Stimulated activated naive CD8-positive, alpha-beta T cell treated with anti-CD3 and anti-CD28 coated beads, Interleukin-15, amount 100 ng/mL, for 72 hours (primary cell): Measurements from ENCODE around the gene CELF4.
A peak's percentile ranks its signal among the peaks of the same experiment; 100 is the strongest.

ENCODE experiments used
- ATAC-seq: fragments of 150-1000 bp; cut with Tn5 transposase; 2 replicates; pipeline ENCODE4 v1.10.0; 2021; ENCODE audit warnings: mild to moderate bottlenecking, moderate library complexity
- DNase-seq, 2 donors: peaks; one replicate each; pipeline ENCODE4 v3.0.0; 2021 to 2022
- H3K27ac Mint-ChIP-seq, 2 donors: one replicate each; pipeline ENCODE4 v1.8.0; 2022; ENCODE audit warnings: mild to moderate bottlenecking in 2 of 2, mixed read lengths in 2 of 2, moderate library complexity in 2 of 2
- H3K27me3 Mint-ChIP-seq: one replicate; pipeline ENCODE4 v1.8.0; 2022; ENCODE audit warnings: mixed read lengths
- H3K4me1 Mint-ChIP-seq: one replicate; pipeline ENCODE4 v1.8.0; 2022; ENCODE audit warnings: mild to moderate bottlenecking, mixed read lengths
- H3K4me3 Mint-ChIP-seq, 2 donors: one replicate each; pipeline ENCODE4 v1.8.0; 2022; ENCODE audit warnings: mild to moderate bottlenecking in 2 of 2, mixed read lengths in 2 of 2, moderate library complexity in 1 of 2
- H3K9me3 Mint-ChIP-seq, 2 donors: one replicate each; pipeline ENCODE4 v1.8.0; 2022; ENCODE audit warnings: mixed read lengths in 2 of 2

CELF4 gene

DNA sequence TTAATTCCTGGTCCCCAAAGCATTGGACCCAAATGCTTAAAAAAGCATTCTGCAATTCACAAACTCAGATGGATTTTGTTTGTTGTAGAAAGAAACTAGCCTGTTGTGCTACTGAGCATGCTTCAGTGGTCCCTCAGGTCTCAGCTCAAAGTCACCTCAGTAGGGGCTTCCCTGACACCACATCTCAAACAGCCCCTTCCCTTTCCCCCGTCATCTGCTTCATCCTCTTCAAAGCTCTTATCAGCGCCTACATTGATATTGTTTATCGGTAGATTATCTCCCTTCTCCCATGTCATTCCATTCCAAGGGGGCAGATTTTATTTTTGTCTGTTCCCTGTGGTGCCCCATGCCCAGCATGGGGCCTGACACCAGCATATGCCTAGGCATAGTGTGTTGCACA is 172.9 kb downstream of the CELF4 start:
- DNase-seq: no peak
- ATAC-seq: no peak
- peaks cover 12% of the 10 kb centered on the region for H3K4me1 Mint-ChIP-seq
- H3K9me3 Mint-ChIP-seq: no peaks in the 10 kb centered on the region
- H3K27ac Mint-ChIP-seq: no peak overlapping the region
- peaks cover 68% of the 10 kb centered on the region for H3K27me3 Mint-ChIP-seq
- H3K4me3 Mint-ChIP-seq: no peak overlapping the region

DNA sequence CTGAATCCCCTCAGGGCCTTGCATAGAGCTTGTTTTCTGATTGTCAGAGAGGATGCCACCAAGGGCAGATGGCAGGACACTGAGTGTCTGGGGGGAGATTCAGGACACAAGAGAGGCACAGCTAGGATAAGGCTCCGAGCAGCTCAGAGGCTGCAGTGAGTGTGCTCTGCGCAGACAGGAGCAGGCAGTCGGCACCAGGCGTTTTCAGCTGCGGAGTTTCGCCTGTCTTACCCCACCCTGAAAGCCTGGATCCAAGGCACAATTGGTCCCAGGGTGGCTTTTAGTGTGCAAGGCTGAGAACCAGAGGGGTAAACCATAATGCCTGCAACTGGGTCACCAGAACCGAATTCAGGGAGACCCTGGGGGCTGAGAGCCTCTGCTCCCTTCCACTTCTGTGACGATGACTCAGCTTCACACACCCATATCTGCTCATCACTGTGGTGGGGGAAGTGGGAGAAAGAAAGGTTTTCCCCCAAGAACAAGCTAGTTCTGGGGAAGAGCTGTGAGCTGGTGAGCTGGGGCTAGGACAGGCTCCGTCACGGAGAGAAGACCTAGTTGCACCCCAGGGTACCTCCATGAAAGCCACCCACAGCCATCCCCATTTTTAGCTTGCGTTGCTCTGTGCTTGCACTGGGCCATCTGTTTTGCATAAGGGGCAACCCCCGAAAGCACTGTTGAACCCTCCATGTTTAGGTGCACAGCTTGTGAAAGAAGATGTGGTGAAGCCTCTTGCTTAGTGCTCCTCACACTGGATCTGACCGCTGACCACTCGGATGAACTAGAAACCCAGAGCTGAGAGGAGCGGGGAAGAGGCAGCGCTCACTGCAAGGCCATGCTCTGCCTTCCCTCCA is 173.7 kb downstream of the CELF4 start:
- Mint-ChIP-seq H3K9me3 (no peaks in the 10 kb centered on the region), H3K27ac (no peak overlapping the region), H3K27me3 (peaks cover 68% of the 10 kb centered on the region), H3K4me1 (peaks cover 12% of the 10 kb centered on the region), H3K4me3 (no peak overlapping the region)
- no peak for ATAC-seq
- no peak for DNase-seq

DNA sequence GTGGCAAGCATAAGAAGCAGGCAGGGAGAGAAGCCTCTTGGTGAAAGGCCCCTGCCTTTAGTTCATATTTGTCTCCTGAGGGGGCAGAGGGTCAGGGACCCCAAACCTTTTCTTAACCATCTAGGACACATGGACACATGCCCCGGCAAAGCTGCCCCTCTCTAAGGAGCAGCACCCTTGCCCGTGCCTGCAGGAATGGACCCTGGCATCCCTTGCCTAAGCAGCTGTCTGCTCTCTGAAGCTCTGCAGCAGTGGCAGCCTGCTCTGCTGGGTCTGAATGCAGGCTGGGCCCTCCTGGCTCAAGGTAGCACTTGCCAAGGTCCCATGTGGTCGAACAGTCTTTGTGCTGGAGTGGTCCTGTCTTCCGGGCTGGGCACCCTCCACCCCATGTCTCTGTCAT is 174.4 kb downstream of the CELF4 start:
- Mint-ChIP-seq H3K27me3 (peaks cover 71% of the 10 kb centered on the region), H3K9me3 (no peaks in the 10 kb centered on the region)
- no peak for ATAC-seq

DNA sequence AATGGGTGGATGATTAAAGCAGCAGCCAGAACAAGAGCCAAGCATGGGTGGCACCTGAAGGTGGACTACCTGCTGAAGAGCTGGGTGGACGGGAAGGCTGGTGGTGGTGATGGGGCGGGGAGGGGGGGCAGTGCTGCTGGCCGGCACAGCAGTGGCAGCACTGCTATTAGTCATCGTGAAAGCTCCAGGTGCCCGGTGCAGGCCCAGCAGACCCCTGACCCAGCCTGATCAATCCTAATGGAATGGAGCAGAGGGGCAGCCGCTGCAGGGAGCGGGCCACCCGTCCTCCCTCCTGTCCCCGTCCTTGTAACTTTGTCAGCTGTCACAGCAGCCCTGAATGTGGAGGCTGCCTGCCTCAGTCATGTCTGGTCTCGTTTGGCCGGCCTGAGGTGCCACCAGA is 174.9 kb downstream of the CELF4 start:
- Mint-ChIP-seq H3K4me3 (no peak overlapping the region), H3K27me3 (peaks cover 71% of the 10 kb centered on the region), H3K9me3 (no peaks in the 10 kb centered on the region), H3K27ac (no peak overlapping the region), H3K4me1 (peaks cover 12% of the 10 kb centered on the region)
- ATAC-seq (no peak), DNase-seq (no peak)

More for the DNA sequence above, 174.4 kb downstream of the CELF4 start:
- H3K27ac Mint-ChIP-seq: no peak overlapping the region
- peaks cover 12% of the 10 kb centered on the region for H3K4me1 Mint-ChIP-seq
- H3K4me3 Mint-ChIP-seq: no peak overlapping the region
- no peak for DNase-seq

DNA sequence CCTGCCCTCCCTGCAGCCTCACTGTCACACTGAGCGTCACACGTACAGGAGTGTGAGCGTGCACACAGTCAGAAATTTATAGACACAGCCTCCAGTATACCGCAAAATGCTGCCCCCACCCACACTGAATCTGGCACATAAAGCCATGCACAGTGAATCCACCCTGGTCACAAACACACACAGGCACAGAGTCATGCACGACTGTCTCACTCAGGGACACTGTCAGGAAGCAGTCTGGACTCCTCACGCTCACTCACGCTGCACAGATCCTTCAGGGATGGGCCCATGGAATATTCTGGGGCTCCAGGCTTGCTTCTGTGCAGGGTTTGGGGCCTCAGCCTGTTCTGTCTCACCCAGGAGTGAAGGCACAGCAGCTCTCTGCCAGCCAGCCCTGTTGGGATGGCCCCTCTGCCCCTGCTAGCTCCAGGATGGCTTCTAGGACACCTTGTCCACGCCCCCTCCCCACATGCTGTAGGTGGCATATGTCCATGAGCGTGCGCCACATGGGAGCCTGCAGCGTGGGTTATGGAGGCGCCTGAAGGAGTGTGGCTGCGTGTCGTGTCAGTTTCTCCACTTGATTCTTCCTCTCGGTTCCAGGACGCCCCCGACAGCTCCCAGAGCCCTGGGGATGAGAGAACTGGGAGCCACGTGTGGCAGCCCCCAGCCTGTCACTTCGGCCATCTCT is 175.8 kb downstream of the CELF4 start:
- no peaks in the 10 kb centered on the region for H3K9me3 Mint-ChIP-seq
- H3K4me3 Mint-ChIP-seq: no peak overlapping the region
- peaks cover 8% of the 10 kb centered on the region for H3K4me1 Mint-ChIP-seq
- DNase-seq: no peak
- peaks cover 62% of the 10 kb centered on the region for H3K27me3 Mint-ChIP-seq
- no peak for ATAC-seq
- no peak overlapping the region for H3K27ac Mint-ChIP-seq

DNA sequence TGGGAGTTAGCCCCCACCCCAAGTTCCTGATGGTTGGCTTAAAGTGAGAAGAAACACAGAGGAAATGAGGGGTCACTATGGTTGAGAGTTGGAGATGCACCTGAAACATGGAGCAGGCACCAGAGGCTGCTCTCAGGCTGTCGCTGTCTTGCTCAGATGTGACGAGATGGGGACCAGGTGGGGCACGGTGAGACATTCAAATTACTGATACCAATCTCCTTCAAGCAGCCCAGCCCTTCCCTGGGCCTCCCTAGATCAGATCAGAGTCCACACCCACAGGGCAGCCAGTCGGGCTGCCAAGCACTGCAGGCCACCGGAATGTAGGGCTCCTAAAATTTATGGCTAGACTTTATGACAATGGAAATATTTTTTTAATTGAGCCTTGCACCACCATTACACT is 176.6 kb downstream of the CELF4 start:
- Mint-ChIP-seq H3K4me1 (peaks cover 7% of the 10 kb centered on the region), H3K4me3 (no peak overlapping the region), H3K27me3 (peaks cover 57% of the 10 kb centered on the region), H3K9me3 (no peaks in the 10 kb centered on the region), H3K27ac (no peak overlapping the region)
- ATAC-seq (no peak), DNase-seq (no peak)

DNA sequence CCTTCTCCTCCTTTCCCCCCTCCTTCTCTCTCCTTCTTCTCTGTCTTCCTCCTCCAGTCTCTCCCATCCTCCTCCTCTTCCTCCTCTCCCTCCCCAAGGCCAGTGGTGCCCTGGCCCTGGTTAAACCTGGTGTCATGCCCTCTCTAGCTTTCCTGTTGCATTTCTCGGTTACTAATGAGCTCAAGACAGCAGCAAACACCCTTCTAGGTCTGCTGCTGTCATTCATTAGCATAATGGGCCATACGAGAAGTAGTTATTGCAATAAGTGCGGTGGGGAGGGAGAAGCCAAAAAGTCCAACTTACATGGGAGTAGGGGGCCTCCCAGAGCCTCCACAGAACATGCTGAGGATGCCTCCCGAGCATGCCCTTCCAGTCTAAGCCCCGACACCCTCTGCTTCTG is 177.2 kb downstream of the CELF4 start:
- Mint-ChIP-seq H3K4me1 (peaks cover 5% of the 10 kb centered on the region), H3K27me3 (peaks cover 56% of the 10 kb centered on the region), H3K4me3 (no peak overlapping the region), H3K9me3 (no peaks in the 10 kb centered on the region), H3K27ac (peak overlapping the region in 1 of 2 donors; percentile 92)
- ATAC-seq: no peak
- no peak for DNase-seq

DNA sequence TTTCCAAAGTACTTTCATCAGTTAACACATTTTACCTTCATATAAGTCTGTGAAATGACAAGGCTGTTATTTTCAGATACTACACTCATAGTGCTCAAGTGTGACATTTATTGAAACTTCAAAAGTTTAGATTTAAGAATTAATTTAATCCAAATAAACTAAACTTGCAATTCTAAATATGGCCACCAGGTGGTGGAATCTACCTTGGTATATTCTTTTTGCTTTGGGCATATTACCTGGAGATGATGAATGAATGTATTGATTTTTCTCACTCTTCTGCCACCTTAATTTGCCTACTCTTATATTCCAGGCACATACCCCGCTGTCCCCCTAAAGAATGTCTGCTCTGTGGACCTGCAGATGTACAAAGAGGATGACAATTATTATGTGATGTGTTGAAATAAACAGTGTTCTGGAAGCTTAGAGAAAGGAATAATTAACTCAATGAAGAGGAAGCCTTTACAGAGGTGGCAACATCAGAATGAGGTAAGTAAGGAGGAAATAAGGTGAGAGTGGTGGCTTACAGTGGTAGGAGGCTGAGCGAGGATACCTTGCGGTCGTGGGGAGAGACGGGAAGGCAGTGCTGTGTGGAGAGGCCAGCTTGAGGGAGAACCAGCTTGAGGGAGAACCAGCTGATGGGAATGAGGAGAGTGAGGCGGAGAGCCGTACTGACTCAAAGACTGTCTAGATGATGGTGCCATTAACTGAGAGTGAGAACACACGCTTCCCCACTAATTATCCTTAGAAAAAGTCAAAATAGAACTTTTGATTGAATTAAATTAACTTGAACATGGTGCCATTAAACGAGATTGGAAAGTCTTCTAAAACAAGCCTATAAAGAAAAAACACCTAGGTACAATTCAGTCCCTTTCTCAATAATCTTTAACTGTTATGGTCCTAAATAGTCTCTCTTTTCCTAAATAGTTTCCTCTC is 179.5 kb downstream of the CELF4 start:
- H3K4me1 Mint-ChIP-seq: no peaks in the 10 kb centered on the region
- DNase-seq (peak in 1 of 2 donors; percentile 2), ATAC-seq (no peak)
- no peak overlapping the region for H3K27ac Mint-ChIP-seq
- H3K9me3 Mint-ChIP-seq: no peaks in the 10 kb centered on the region
- H3K4me3 Mint-ChIP-seq: no peak overlapping the region
- peaks cover 33% of the 10 kb centered on the region for H3K27me3 Mint-ChIP-seq

DNA sequence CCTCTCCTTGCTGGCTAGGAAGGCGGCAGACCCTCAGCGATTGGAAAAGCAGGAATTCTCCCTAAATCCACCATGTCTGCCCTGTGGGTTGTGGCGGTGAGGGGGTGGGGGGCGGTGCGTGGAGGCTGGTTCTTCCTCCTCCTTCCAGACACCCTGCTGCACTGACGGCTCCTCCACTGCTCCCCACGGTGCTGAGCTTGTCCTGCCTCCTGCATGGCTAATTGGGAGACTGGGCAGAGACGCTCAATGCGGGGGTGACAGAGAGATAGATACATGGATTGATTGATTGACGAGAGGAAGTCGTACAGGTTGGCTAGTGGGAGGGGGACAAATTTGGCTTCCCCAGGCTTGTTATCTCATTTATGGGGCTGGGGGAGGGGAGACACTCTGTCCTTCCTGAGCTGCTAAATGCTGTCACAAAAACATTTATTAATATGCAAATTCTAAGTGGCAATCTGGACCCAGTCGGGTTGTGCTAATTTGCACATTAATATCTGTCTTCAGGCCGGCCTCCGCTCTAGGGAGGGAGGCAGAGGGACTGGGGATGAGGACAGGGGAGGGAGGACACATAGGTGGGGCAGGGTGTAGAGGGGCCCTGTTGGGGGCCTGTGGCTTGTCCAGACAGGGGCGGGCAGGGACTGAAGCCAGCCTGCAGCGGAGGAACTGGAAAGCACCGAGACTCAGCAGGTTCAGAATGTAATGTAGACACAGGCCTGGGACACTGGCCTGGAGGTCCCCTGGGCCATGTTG is 181.6 kb downstream of the CELF4 start:
- no peak overlapping the region for H3K27ac Mint-ChIP-seq
- no peak overlapping the region for H3K4me3 Mint-ChIP-seq
- no peaks in the 10 kb centered on the region for H3K4me1 Mint-ChIP-seq
- peaks cover 0 to 5% of the 10 kb centered on the region in 2 donors for H3K9me3 Mint-ChIP-seq
- ATAC-seq (peak; percentile 19), DNase-seq (no peak)
- H3K27me3 Mint-ChIP-seq: peaks cover 17% of the 10 kb centered on the region

DNA sequence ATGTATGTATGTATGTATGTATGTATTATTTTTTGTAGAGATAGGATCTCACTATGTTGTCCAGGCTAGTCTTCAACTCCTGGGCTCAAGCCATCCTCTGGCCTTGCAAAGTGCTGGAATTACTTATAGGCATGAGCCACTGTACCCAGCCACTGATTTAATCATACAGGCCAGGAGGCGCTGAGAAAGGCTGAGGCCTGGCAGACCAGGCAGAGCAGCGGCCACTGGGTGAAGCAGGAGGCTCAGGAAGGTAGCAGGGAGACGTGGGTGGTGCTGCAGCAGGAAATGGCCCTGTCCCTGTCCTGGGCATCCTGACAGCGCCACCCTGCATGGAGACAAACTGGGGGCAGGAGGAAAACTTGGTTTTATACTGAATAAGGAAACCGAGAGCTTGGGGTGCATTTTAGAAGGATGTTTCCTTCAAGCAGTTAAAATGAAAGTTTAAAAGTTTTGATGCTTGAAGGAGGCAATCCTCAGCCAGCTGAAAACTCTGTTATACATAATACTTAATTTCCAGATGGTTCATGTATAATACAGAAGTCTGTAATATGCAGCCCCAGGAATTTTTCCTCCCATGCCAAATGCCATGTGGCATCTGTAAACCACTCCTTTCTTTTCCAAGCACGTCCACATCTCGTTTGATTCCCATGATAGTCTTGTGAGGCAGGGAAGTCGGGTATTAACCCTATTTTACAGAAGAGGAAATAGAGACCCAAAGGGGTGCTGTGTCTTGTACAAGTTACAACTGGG is 182.4 kb downstream of the CELF4 start:
- no peak overlapping the region for H3K4me3 Mint-ChIP-seq
- peak overlapping the region in 1 of 2 donors; percentile 88 for H3K27ac Mint-ChIP-seq
- peaks cover 16% of the 10 kb centered on the region for H3K27me3 Mint-ChIP-seq
- H3K4me1 Mint-ChIP-seq: no peaks in the 10 kb centered on the region
- H3K9me3 Mint-ChIP-seq: peaks cover 0 to 5% of the 10 kb centered on the region in 2 donors
- no peak for DNase-seq
- no peak for ATAC-seq

DNA sequence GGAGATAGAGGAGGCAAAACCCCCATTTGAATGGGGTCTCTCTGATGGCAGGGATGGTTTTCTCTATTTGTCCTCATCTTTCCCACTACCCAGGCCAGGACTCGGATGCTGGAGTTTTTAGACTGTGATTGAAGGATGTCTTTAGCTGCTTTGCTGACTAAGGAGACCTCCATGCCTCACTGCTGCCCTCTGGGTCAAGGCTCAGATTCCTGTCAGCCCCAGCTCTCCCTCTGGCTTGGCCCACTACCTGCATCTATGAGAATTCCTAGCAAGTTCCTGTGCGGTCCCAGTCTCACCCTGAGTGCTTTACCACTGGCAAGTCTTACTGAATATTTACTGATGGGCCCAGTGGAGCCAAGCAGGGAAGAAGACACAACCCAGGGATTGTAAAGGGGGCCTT is 184.0 kb downstream of the CELF4 start:
- Mint-ChIP-seq H3K27ac (peak overlapping the region in 1 of 2 donors; percentile 21), H3K4me3 (no peak overlapping the region), H3K4me1 (no peaks in the 10 kb centered on the region), H3K9me3 (peaks cover 0 to 5% of the 10 kb centered on the region in 2 donors), H3K27me3 (peaks cover 29% of the 10 kb centered on the region)
- DNase-seq: no peak
- ATAC-seq: no peak

DNA sequence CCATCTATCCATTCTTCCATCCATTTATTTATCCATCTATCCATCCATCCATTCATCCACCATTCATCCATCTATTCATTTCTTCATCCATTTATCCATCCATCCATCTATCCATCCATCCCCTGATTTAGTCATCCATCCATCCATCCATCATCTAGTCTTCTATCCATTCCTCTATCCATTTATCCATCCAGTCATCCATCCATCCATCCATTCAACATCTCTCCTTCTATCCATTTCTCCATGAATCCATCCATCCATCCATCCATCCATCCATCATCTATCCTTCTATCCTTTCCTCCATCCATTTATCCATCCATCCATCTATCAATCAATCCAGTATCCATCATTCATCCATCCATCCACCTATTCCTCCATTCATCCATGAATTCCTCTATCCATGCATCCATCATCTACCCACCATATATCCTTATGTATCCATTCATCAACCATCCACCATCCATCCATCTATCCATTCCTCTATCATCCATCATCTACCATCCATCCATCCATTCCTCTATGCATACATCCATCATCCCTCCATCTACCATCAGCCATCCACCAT is 185.0 kb downstream of the CELF4 start:
- H3K9me3 Mint-ChIP-seq: peaks cover 0 to 5% of the 10 kb centered on the region in 2 donors
- no peak overlapping the region for H3K4me3 Mint-ChIP-seq

DNA sequence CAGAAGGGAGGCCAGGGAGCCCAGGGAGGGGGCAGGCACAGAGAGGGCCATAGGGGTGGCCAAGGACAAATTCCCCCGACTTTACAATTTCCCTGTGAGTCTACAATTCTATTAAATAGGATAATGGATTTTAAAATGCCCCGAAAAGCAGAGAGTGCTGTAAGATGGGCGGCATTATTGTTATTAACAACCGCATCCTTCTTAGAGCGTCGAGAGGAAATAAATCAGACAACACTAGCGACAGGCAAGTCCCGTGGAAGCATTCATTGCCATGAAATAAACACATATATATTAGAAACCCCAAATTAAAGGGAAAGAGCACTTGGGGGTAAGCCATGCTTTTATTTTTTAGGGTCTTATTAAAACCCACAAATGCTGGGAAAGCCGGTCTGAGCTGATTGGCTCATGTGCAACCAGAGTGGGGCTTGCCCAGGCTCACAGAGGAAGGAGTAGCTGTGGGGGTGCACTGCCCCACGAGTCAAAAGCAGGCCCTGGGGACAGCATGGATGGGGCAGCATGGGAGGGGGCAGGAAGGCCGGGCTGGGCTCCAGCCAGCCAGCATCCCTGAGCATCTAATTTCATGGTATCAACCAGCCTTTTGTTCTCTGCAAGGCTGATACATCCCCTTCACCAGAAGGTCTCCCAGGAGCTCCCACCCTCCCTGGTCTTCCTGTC is 187.1 kb downstream of the CELF4 start:
- DNase-seq (no peak), ATAC-seq (no peak)
- peaks cover 22% of the 10 kb centered on the region for H3K27me3 Mint-ChIP-seq
- peaks cover 0 to 5% of the 10 kb centered on the region in 2 donors for H3K9me3 Mint-ChIP-seq
- H3K4me3 Mint-ChIP-seq: no peak overlapping the region
- H3K4me1 Mint-ChIP-seq: no peaks in the 10 kb centered on the region
- no peak overlapping the region for H3K27ac Mint-ChIP-seq

More for the DNA sequence above, 185.0 kb downstream of the CELF4 start:
- ATAC-seq (no peak), DNase-seq (no peak)
- Mint-ChIP-seq H3K27me3 (peaks cover 29% of the 10 kb centered on the region), H3K4me1 (no peaks in the 10 kb centered on the region), H3K27ac (no peak overlapping the region)

DNA sequence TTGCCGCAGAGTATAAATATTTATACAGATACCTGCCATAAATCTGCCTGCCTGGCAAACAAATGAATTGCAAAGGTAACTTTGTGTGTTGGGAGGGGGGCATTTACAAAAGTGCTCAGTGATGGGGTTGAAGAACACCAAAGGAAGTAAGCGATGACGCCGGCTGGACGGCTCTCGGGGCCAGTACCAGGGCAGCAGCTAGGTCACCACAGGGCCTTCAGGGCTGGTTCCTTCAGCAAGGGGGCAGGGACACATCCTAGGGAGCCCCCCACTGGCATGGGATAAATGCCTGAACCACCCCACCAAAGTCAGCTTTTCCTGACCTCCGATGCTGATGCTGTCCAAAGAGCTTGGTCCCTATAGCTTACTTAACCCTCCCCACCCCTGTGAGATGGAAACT is 190.4 kb downstream of the CELF4 start:
- no peaks in the 10 kb centered on the region for H3K4me1 Mint-ChIP-seq
- H3K27me3 Mint-ChIP-seq: peaks cover 32% of the 10 kb centered on the region
- H3K27ac Mint-ChIP-seq: no peak overlapping the region
- H3K9me3 Mint-ChIP-seq: no peaks in the 10 kb centered on the region
- ATAC-seq: no peak
- DNase-seq: no peak
- no peak overlapping the region for H3K4me3 Mint-ChIP-seq
